Measurements from ENCODE around the gene FLNB. TPM values are rescaled to one million over a fixed set of nuclear protein-coding genes. Genes with fewer than 3 reads are reported as not detected.

The FLNB gene
- total RNA-seq, 1 experiment from 2014 or later = 83.4 TPM

DNA sequence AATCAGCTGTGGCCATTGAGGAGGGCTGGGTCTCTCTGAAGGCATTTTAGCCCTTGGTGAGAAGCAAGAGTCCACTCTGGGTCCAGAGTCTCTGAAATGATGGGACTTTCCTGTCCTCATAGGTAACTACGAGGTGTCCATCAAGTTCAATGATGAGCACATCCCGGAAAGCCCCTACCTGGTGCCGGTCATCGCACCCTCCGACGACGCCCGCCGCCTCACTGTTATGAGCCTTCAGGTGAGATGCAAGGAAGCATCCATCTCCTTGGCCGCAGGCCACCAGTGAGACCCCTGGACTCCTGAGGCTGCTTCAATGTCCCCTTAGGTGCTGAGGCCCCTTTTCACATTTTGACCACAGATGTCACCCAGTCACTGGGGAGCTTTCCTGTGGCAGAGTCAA lies 147.6 kb downstream of the FLNB start:
- DNase-seq = no peak
- Mint-ChIP-seq H3K36me3 (ENCODE audit: insufficient read depth in 1 of 3, low read depth in 3 of 3) (peaks cover 12 to 70% (median 62%) of the 10 kb centered on the region in 3 experiments; a peak in 6 of 7 replicates), H3K4me1 (no peaks in the 10 kb centered on the region; a peak in 1 of 4 replicates), H3K27me3 (ENCODE audit: low read depth) (no peaks in the 10 kb centered on the region), H3K4me3 (no peak overlapping the region), H3K27ac (no peak overlapping the region), H3K9me3 (no peaks in the 10 kb centered on the region)
- no CpG with 5 or more reads among the region's 10 CpGs for WGBS (ENCODE audit: extremely low coverage, insufficient read length, low lambda C conversion rate)
- H2BK5ac ChIP-seq (ENCODE audit: insufficient read length, low read length) = no peak overlapping the region
- no peak overlapping the region for H3K14ac ChIP-seq (ENCODE audit: insufficient read depth, low read length)
- no peaks in the 10 kb centered on the region for H3K27me3 ChIP-seq (ENCODE audit: insufficient read depth, low read length)
- no peak overlapping the region for H2BK20ac ChIP-seq (ENCODE audit: low read depth, low read length, poor library complexity, severe bottlenecking)
- H2BK120ac ChIP-seq (ENCODE audit: low read depth, low read length, poor library complexity, severe bottlenecking) = no peak overlapping the region
- no peaks in the 10 kb centered on the region for H3K9me3 ChIP-seq (ENCODE audit: control insufficient read depth, low read depth, low read length)
- H3K79me1 ChIP-seq (ENCODE audit: insufficient read depth, low read depth, low read length, poor library complexity, severe bottlenecking) = no peaks in the 10 kb centered on the region
- no peak for TF ChIP-seq CTCF (conservative IDR thresholded peaks at IDR 0.05)
- no peak overlapping the region for H4K5ac ChIP-seq (ENCODE audit: insufficient read length, low read depth, low read length)
- no peak overlapping the region for H3K18ac ChIP-seq (ENCODE audit: insufficient read length, low read depth, low read length)
- H3K4me1 ChIP-seq (ENCODE audit: insufficient read depth, low read length) = no peaks in the 10 kb centered on the region
- H4K20me1 ChIP-seq (ENCODE audit: control insufficient read depth, insufficient read depth, insufficient read length) = no peaks in the 10 kb centered on the region
- no peak overlapping the region for H2AK5ac ChIP-seq (ENCODE audit: insufficient read length, low read length)
- no peak overlapping the region for H4K91ac ChIP-seq (ENCODE audit: insufficient read length, low read depth, low read length)
- no peak overlapping the region for H2AFZ ChIP-seq (ENCODE audit: low read length)
- H3K9ac ChIP-seq (ENCODE audit: extremely low read depth, insufficient read length, low read length) = no peak overlapping the region
- H3K27ac ChIP-seq (ENCODE audit: insufficient read length, low read depth, low read length) = no peak overlapping the region
- H3K79me2 ChIP-seq (ENCODE audit: insufficient read depth, low read length) = no peaks in the 10 kb centered on the region
- H2BK12ac ChIP-seq (ENCODE audit: insufficient read length, low read depth, low read length) = no peak overlapping the region
- no peak overlapping the region for H2BK15ac ChIP-seq (ENCODE audit: low read depth, low read length)
- H3T11ph ChIP-seq (ENCODE audit: low read length) = no peak overlapping the region
- H3K23ac ChIP-seq (ENCODE audit: insufficient read length, low read depth, low read length) = no peak overlapping the region
- no peak overlapping the region for H3K4ac ChIP-seq (ENCODE audit: low read depth, low read length)
- no peaks in the 10 kb centered on the region for H3K23me2 ChIP-seq (ENCODE audit: insufficient read length, low read depth, low read length, poor library complexity, severe bottlenecking)
- no peak overlapping the region for H3K4me2 ChIP-seq (ENCODE audit: insufficient read depth, insufficient read length, low read length)
- no peak overlapping the region for H4K8ac ChIP-seq (replicated peaks; ENCODE audit: insufficient read length, low read depth, low read length)
- H3K56ac ChIP-seq (ENCODE audit: insufficient read length, low read depth, low read length) = no peak overlapping the region

All from H9 (cell line).